ENCODE data around the gene NXN.

DNA sequence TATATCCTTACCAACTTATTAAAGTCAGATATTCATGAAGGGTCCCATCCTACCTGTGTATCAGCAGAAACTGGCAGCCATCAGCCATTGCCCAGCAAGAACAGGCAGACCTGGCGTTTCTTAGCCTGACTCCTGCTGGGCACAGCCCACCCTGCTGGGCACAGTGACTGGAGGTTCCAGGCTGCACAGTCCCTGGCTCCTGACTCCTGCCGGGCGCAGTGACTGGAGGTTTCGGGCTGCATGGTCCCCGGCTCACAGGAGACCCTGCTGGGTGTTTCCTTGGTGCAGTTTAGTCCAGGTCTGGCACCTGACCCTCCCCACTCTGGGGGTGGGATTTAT lies 24.0 kb upstream of the NXN start:
- TF ChIP-seq, protein P1, sequence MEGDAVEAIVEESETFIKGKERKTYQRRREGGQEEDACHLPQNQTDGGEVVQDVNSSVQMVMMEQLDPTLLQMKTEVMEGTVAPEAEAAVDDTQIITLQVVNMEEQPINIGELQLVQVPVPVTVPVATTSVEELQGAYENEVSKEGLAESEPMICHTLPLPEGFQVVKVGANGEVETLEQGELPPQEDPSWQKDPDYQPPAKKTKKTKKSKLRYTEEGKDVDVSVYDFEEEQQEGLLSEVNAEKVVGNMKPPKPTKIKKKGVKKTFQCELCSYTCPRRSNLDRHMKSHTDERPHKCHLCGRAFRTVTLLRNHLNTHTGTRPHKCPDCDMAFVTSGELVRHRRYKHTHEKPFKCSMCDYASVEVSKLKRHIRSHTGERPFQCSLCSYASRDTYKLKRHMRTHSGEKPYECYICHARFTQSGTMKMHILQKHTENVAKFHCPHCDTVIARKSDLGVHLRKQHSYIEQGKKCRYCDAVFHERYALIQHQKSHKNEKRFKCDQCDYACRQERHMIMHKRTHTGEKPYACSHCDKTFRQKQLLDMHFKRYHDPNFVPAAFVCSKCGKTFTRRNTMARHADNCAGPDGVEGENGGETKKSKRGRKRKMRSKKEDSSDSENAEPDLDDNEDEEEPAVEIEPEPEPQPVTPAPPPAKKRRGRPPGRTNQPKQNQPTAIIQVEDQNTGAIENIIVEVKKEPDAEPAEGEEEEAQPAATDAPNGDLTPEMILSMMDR (IDR thresholded peaks at IDR 0.05) = no peak
- TF ChIP-seq POLR2A (IDR thresholded peaks at IDR 0.05) = no peak
